ENCODE measurements around the gene ARL14. TPM values are rescaled to one million over a fixed set of nuclear protein-coding genes. Genes with fewer than 3 reads are reported as not detected.
A peak's percentile ranks its signal among the peaks of the same experiment; 100 is the strongest.

Gene ARL14
- total RNA-seq, 2 experiments from 2014 or later = not detected

DNA sequence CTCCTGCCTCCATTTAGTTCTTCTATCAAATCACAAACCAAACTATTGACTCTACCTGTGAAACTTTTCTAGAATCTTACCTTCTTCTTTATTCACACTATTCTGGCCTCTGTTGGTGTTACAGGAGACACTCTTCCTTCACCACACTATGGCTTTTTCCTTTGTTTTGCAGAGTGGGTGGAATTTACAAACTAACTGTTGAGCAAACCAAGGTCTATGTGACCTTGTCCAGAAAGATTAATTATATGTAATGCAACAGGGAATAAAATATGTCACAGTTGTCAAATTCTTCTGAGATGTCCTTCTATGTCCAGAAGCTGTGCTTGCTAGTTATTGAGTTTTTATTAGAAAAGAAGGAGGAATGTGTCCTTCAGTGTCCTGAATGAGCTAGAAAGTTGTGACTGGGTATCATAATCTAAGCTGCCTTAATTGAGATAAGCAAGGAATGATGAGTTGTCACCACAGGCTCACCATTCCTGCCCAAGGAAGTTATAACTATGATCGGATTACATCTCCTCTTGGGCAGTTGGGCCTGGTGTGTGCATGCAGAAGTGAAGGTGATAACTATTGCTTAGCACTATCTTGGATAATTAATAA, 21.7 kb downstream of the ARL14 start:
- no peak overlapping the region for H3K4me3 Mint-ChIP-seq
- POLR2A ChIA-PET = no interaction called here
- intact Hi-C loops (cut with micrococcal nuclease) = no loop called here
- TF ChIP-seq, protein P1, sequence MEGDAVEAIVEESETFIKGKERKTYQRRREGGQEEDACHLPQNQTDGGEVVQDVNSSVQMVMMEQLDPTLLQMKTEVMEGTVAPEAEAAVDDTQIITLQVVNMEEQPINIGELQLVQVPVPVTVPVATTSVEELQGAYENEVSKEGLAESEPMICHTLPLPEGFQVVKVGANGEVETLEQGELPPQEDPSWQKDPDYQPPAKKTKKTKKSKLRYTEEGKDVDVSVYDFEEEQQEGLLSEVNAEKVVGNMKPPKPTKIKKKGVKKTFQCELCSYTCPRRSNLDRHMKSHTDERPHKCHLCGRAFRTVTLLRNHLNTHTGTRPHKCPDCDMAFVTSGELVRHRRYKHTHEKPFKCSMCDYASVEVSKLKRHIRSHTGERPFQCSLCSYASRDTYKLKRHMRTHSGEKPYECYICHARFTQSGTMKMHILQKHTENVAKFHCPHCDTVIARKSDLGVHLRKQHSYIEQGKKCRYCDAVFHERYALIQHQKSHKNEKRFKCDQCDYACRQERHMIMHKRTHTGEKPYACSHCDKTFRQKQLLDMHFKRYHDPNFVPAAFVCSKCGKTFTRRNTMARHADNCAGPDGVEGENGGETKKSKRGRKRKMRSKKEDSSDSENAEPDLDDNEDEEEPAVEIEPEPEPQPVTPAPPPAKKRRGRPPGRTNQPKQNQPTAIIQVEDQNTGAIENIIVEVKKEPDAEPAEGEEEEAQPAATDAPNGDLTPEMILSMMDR (IDR thresholded peaks at IDR 0.05) = no peak
- no peaks in the 10 kb centered on the region for H3K36me3 Mint-ChIP-seq (ENCODE audit: low read depth)
- ATAC-seq (no peak), DNase-seq (no peak)
- no peak overlapping the region for H3K27ac Mint-ChIP-seq
- H3K4me1 Mint-ChIP-seq (ENCODE audit: low read depth) = peaks cover 4% of the 10 kb centered on the region
- CTCF ChIA-PET = interaction anchor here (1.6 to 2.1 kb wide), 4 partner anchors 10 to 243 kb away, joined by 5 to 8 read pairs (median 7); no protein-coding TSS in a partner anchor
- H3K27me3 Mint-ChIP-seq = peaks cover 7% of the 10 kb centered on the region
- no peaks in the 10 kb centered on the region for H3K9me3 Mint-ChIP-seq

DNA sequence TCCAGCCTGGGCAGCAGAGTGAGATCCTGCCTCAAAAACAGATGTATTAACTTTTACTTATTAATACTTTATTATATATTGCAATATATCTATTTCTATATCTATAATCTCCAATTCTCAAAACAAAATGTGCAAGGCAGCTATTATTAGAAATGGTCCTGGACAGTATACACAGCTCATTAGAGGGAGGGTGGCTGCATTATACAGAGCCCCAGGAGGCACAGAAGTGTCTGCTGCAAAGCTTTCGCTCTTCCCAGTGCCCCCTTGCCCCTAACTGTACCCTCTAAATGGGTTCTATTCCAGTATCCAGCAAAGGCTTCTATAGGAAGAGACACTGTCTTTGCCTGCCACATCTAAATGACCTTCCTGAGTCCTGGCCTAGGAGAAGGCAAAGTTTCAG, 24.5 kb downstream of the ARL14 start:
- Mint-ChIP-seq H3K4me3 (no peak overlapping the region), H3K27ac (no peak overlapping the region), H3K9me3 (no peaks in the 10 kb centered on the region), H3K4me1 (ENCODE audit: low read depth) (peaks cover 4% of the 10 kb centered on the region), H3K27me3 (peaks cover 9% of the 10 kb centered on the region), H3K36me3 (ENCODE audit: low read depth) (no peaks in the 10 kb centered on the region)
- ChIA-PET POLR2A (no interaction called here), CTCF (interaction anchor here (1.1 kb wide), 1 partner anchor 240 kb away, joined by 4 read pairs; no protein-coding TSS in a partner anchor)
- TF ChIP-seq, protein P1 (IDR thresholded peaks at IDR 0.05) = no peak
- DNase-seq (no peak), ATAC-seq (no peak)
- intact Hi-C loops (cut with micrococcal nuclease) = no loop called here

DNA sequence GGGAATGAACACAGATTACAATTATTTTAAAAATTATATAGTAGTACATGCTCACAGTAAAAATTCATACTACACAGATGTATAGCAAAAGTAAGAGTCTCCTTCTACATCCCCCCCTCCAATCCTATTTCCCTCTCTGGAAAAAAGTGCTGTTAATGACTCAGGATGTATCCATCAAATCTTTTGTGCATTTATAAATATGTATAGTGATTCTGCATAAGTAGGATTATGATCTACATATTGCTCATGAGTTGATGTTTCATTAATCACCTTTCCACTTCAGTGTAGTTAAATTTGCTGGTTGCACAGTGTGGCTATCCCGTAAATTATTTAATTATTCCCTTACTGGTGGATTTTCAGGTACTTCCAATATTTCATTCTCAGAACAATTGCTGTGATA, 25.3 kb downstream of the ARL14 start:
- H3K4me1 Mint-ChIP-seq (ENCODE audit: low read depth) = peaks cover 4% of the 10 kb centered on the region
- ATAC-seq = no peak
- CTCF ChIA-PET = no interaction called here
- DNase-seq = no peak
- TF ChIP-seq, protein P1 (IDR thresholded peaks at IDR 0.05) = no peak
- POLR2A ChIA-PET = no interaction called here
- no peak overlapping the region for H3K4me3 Mint-ChIP-seq
- H3K27ac Mint-ChIP-seq = no peak overlapping the region
- H3K27me3 Mint-ChIP-seq = peaks cover 15% of the 10 kb centered on the region
- no peaks in the 10 kb centered on the region for H3K9me3 Mint-ChIP-seq
- no peaks in the 10 kb centered on the region for H3K36me3 Mint-ChIP-seq (ENCODE audit: low read depth)
- intact Hi-C loops (cut with micrococcal nuclease) = no loop called here

DNA sequence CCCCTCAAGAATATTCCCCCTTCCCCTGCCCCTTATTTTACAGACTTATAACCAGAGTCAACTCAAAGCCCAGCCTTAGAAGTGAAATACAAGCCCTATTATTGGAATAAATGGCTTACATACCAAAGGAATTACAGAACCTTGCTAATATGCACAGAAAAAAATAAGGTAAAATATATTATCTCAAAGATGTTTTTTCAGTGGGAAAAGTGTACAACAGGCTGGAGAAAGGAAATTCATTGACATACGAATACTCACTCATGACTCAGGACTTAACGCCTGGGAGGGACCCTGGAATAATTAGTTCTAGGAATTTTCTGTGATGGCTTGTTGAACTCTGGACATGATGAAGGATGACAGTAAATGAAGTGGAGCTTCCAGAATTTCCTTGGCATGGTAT, 27.0 kb downstream of the ARL14 start:
- H3K4me1 Mint-ChIP-seq (ENCODE audit: low read depth) = no peaks in the 10 kb centered on the region
- H3K27ac Mint-ChIP-seq = no peak overlapping the region
- no peaks in the 10 kb centered on the region for H3K36me3 Mint-ChIP-seq (ENCODE audit: low read depth)
- H3K9me3 Mint-ChIP-seq = no peaks in the 10 kb centered on the region
- DNase-seq = no peak
- intact Hi-C loops (cut with micrococcal nuclease) = no loop called here
- peaks cover 18% of the 10 kb centered on the region for H3K27me3 Mint-ChIP-seq
- ChIA-PET POLR2A (no interaction called here), CTCF (interaction anchor here (3.3 kb wide), 1 partner anchor 238 kb away, joined by 20 read pairs; no protein-coding TSS in a partner anchor)
- ATAC-seq = no peak
- TF ChIP-seq, protein P1 (IDR thresholded peaks at IDR 0.05) = no peak
- H3K4me3 Mint-ChIP-seq = no peak overlapping the region

DNA sequence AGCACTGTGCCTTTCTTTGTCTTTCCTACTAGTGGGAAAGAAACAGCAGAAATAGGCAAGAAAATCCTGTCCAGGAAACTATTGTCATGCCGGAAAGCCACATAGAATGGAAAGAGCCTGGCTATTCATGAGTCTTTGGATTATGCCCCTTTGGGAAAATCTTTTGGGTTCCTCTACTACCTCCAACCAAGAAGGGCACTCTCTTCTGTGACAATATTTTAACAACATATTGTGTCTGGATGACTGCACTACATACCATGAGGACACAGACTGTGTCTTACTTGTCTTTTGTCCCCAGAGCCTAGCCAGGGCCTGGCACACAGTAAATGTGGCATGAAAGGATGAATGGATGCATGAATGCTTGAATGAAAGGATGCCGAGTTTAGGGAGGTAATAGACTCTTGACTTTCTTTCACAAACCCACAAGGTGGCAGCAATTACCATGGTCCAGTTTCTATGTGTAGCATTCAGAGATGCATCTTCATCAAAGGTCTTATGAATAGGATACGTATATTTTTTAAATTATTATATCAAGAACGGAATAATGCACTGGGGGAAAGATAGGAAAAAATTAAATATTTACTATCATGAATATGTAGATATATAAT, 30.3 kb downstream of the ARL14 start:
- Mint-ChIP-seq H3K27ac (no peak overlapping the region), H3K36me3 (ENCODE audit: low read depth) (no peaks in the 10 kb centered on the region), H3K27me3 (peaks cover 18% of the 10 kb centered on the region), H3K4me3 (no peak overlapping the region), H3K9me3 (no peaks in the 10 kb centered on the region), H3K4me1 (ENCODE audit: low read depth) (no peaks in the 10 kb centered on the region)
- TF ChIP-seq, protein P1 (IDR thresholded peaks at IDR 0.05) = peak; percentile 53
- DNase-seq (peak; percentile 6), ATAC-seq (peak; percentile 51)
- intact Hi-C loops (cut with micrococcal nuclease) = loop anchor here (1.0 kb wide), 1 partner anchor 235 kb away; no protein-coding TSS in a partner anchor
- ChIA-PET CTCF (interaction anchor here (2.0 to 3.3 kb wide), 3 partner anchors 234 to 236 kb away, joined by 13 to 20 read pairs (median 14); no protein-coding TSS in a partner anchor), POLR2A (no interaction called here)
